LNCAP (cell line): ENCODE results near the gene NFATC3.

Experiments used
- CTCF ChIP-seq: fragments of 450-650 bp; IDR thresholded peaks from 2 replicates; pipeline ENCODE4 v1.5.1; 2017; ENCODE audit warnings: mild to moderate bottlenecking

The NFATC3 gene

GRCh38 chr16:68236826-68237242, 151.7 kb downstream of the NFATC3 start:
- TF ChIP-seq CTCF: no peak

- TF ChIP-seq CTCF: no peak
These were observed 152.3 kb downstream of the NFATC3 start for GRCh38 chr16:68237243-68238028.

- TF ChIP-seq CTCF: no peak
These were observed 152.8 kb downstream of the NFATC3 start for GRCh38 chr16:68238029-68238345.

DNA sequence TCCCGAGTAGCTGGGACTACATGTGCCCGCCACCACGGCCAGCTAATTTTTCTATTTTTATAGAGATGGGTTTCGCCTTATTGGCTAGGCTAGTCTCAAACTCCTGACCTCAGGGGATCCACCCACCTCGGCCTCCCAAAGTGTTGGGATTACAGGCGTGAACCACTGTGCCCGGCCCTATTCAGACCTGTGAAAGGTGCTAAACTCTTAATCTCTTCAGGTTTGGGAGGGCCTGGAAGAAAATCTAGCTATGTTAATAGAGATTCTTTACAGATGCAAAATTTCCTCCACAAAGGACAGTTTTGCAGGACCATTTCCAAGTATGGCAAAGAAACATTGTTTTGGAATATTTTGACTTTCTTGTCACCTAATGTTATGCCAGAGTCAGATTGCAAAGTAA, 156.9 kb downstream of the NFATC3 start:
- TF ChIP-seq CTCF: no peak

DNA sequence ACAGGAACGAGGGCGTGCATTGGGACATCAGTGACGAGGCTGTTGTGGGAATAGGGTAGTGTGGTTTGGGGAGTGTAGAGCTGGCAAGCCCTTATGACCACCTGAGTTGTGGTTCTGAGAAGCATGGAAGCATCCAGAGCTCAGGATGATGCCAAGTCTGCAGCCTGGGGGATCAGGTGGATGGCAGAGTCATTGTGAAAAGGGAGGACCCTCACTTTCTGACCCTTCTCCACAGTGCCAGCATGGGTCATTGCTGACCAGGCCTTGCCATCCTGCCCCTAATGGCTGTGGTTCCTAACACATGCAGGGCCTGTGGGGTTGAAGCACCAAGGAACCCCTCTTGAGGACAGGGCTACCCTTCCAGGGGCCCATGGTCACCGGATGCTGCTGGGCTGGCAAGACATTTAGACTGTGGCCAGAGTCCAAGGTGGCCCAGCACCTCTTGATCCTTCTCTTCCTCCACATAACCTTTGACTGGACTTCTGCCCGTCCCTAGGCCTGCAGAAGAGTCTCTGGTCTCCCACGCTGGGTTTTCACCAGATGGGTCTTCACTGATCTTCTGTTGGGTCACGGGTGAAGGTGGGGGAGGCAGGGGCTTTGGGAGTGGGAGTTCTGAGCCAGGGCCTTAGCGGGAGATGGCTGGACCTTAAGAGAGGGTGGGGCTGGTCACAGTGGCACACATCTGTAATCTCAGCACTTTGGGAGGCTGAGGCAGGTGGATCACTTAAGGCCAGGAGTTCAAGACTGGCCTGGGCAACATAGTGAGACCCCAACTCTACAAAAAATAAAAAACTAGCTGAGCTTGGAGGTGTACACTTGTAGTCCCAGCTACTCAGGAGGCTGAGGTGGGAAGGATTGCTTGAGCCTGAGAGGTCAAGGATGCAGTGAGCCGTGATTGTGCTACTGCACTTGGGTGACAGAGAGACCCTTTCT, 158.0 kb downstream of the NFATC3 start:
- no peak for TF ChIP-seq CTCF

DNA sequence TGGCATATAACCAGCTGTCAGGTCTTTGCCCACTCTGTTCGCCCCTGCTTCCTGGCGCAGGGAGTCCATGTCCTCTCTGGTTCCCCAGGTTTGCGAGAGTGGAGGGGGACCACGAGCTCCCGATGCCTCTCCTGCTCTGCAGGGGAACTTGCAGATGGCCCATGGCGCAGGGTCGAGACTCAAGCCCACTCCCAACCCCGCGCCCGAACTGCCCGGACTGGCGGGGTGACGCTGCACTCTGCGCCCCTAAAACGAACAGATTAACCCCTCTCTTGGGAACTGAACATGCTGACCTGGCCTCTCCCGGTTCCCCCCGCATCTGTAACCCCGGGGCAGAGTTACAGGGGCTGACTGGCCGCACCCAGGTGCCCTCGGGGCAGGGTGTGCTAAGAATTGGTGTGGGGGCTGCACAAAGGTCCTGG, 159.3 kb downstream of the NFATC3 start:
- no peak for TF ChIP-seq CTCF

- TF ChIP-seq CTCF: no peak
These were observed 160.0 kb downstream of the NFATC3 start, which contains the start of gene PLA2G15 for GRCh38 chr16:68244903-68245853. PLA2G15 (plus strand) TSS chr16:68245373; CDS start chr16:68245427, 54 bp downstream.
